GM18526 (cell line): Measurements from ENCODE around the gene PTPRN.
A peak's percentile ranks its signal among the peaks of the same experiment; 100 is the strongest.

Experiments used
- POLR2A ChIP-seq: IDR thresholded peaks from 3 replicates; pipeline ENCODE4 v1.6.1; 2011; ENCODE audit not compliant: insufficient read length; ENCODE audit errors: extremely low read depth

The PTPRN gene

GRCh38 chr2:219249203-219249980 is 59.8 kb downstream of the PTPRN start:
- TF ChIP-seq POLR2A = peak; percentile 58

DNA sequence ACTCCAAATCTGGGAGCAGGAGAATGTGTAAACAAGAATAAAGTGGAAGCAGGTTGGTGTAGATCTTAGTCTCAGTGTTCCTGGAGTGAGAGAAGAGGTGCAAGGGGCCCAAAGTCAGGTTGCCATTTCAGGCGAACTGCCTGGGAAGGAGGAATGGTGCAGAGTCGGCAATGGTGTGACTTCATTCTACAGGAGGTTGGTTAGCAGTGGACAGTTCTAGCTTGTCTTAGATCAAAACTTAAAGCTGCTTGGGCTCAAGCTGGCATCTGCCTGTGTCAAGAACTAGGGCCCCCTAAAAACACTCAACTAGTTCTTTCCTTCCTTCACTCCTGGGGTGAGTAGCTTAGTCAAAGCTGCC is 60.4 kb downstream of the PTPRN start:
- TF ChIP-seq POLR2A = no peak

DNA sequence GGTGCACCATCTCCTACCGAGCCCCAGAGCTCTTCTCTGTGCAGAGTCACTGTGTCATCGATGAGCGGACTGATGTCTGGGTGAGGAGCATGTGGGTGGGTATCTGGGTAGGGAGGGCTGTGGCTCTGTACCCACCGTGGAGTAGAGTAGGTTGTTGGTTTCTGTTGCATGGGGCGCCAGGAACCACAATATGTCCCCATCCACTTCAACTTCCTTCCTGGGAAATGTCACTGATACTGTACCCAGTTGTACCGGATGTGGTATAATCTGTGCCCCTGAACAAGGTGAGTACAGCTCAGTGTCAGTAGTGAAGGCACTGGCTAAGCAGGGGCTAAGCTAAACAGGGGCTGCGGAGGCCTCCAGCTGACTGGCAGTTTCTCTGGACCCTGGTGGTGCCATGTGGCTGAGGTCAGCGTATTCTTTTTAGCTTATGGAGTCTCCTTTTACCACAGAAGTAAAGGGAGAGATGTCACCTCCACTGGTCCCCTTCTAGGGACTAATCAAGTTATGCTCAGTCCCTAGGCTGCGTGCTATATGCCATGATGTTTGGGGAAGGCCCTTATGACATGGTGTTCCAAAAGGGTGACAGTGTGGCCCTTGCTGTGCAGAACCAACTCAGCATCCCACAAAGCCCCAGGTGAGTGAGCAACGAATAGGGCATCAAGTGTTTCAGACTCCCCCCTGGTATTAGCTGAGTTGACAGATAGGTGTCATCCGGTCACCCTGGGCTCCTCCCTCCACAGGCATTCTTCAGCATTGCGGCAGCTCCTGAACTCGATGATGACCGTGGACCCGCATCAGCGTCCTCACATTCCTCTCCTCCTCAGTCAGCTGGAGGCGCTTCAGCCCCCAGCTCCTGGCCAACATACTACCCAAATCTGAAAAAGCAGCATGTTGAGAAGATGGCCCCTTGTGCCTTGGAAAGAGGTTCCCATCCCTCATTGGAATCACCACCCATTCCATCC is 61.2 kb downstream of the PTPRN start:
- peak; percentile 24 for TF ChIP-seq POLR2A

- TF ChIP-seq POLR2A = no peak
Measured at GRCh38 chr2:219246559-219246958, 62.6 kb downstream of the PTPRN start.

- no peak for TF ChIP-seq POLR2A
Measured at GRCh38 chr2:219245899-219246230, 63.3 kb downstream of the PTPRN start.

GRCh38 chr2:219245148-219245898 is 63.9 kb downstream of the PTPRN start, which contains the start of the genes GLB1L and STK16:
Gene GLB1L (minus strand): TSS chr2:219245444. CDS start chr2:219243573, 1,871 bp downstream.
Gene STK16 (plus strand): TSS chr2:219245479. CDS start chr2:219246000, 521 bp downstream.
- peak; percentile 79 for TF ChIP-seq POLR2A

GRCh38 chr2:219244789-219245147 is 64.4 kb downstream of the PTPRN start:
- no peak for TF ChIP-seq POLR2A

- no peak for TF ChIP-seq POLR2A
Measured at GRCh38 chr2:219243291-219243761, 65.9 kb downstream of the PTPRN start.
